B cell (primary cell): ENCODE data around the gene FADS6. TPM values are rescaled to one million over a fixed set of nuclear protein-coding genes. Genes with fewer than 3 reads are reported as not detected.

ENCODE experiments used
- ATAC-seq: fragments of 200-7000 bp; cut with Tn5 transposase; one replicate; pipeline ENCODE4 v1.10.0; 2021; ENCODE audit warnings: low read depth, mild to moderate bottlenecking, moderate number of reproducible peaks, moderate library complexity
- CTCF ChIA-PET: fragments of 350-600 bp; sonication (Branson Sonifier 250); formaldehyde crosslinking; loops from one replicate; lab custom pipeline; 2021; ENCODE audit warnings: antibody characterized with exemption, inconsistent platforms; lab: Charles Lee
- POLR2A ChIA-PET: fragments of 350-600 bp; sonication (Branson Sonifier 250); formaldehyde crosslinking; loops from one replicate; lab custom pipeline; 2021; ENCODE audit warnings: antibody characterized with exemption; lab: Charles Lee
- DNase-seq: peaks from one replicate; pipeline ENCODE4 v3.0.0; 2013
- H2AFZ ChIP-seq: 2 replicates; pipeline ENCODE4 v1.6.1; 2012; ENCODE audit warnings: mild to moderate bottlenecking, low read depth, low read length; ENCODE audit not compliant: insufficient read depth, poor library complexity, severe bottlenecking
- H3K27ac ChIP-seq, 2 donors: 1 replicate in 1 of 2; 2 replicates in 1 of 2; pipeline ENCODE4 v1.5.1; 2012 to 2013; ENCODE audit warnings: low read length in 2 of 2, mild to moderate bottlenecking in 2 of 2, moderate library complexity in 1 of 2
- H3K27me3 ChIP-seq, 4 experiments: fragments of 200-600 bp in 1 of 4; sonication (generic) in 1 of 4; replicated peaks in 1 of 4; 1 replicate in 2 of 4; 2 replicates in 2 of 4; pipeline versions ENCODE4 v1.6.1 to v1.7.0; 2013 to 2016; ENCODE audit warnings: low read length in 3 of 4, mild to moderate bottlenecking in 2 of 4, mixed read lengths in 1 of 4, moderate library complexity in 1 of 4; ENCODE audit not compliant: insufficient read depth in 4 of 4, control insufficient read depth in 3 of 4; ENCODE audit errors: control extremely low read depth in 1 of 4
- H3K36me3 ChIP-seq, 2 experiments: replicated peaks in 1 of 2; 1 replicate in 1 of 2; 2 replicates in 1 of 2; pipeline versions ENCODE4 v1.6.1 to v1.7.1; 2013; ENCODE audit warnings: low read length in 1 of 2; ENCODE audit not compliant: insufficient read depth in 2 of 2, control insufficient read depth in 1 of 2; ENCODE audit errors: control extremely low read depth in 1 of 2, extremely low read depth in 1 of 2
- H3K4me1 ChIP-seq, 2 donors: fragments of 200-600 bp in 1 of 2; sonication (generic) in 1 of 2; 1 replicate in 1 of 2; 2 replicates in 1 of 2; pipeline versions ENCODE4 v1.5.1 to v1.6.1; 2013 to 2017; ENCODE audit warnings: low read length in 2 of 2; ENCODE audit not compliant: control insufficient read depth in 2 of 2, insufficient read depth in 2 of 2
- H3K4me2 ChIP-seq: replicated peaks from 2 replicates; pipeline ENCODE3; 2012; ENCODE audit warnings: mild to moderate bottlenecking, low read depth, low read length; ENCODE audit not compliant: poor library complexity, severe bottlenecking
- H3K4me3 ChIP-seq, 5 experiments: fragments of 200-600 bp in 1 of 5; sonication (generic) in 1 of 5; 1 replicate in 3 of 5; 2 replicates in 2 of 5; pipeline versions ENCODE4 v1.5.1 to v1.7.0; 2011 to 2016; ENCODE audit warnings: low read length in 4 of 5, mild to moderate bottlenecking in 4 of 5, low read depth in 2 of 5, control low read depth in 1 of 5, moderate library complexity in 1 of 5; ENCODE audit not compliant: insufficient read depth in 1 of 5; ENCODE audit errors: control extremely low read depth in 1 of 5, extremely low read depth in 1 of 5
- H3K79me2 ChIP-seq: fragments of 200-600 bp; sonication (generic); one replicate; pipeline ENCODE4 v1.6.0; 2016; ENCODE audit warnings: low read length; ENCODE audit not compliant: control insufficient read depth, insufficient read depth
- H3K9ac ChIP-seq: fragments of 200-600 bp; sonication (generic); 2 replicates; pipeline ENCODE4 v1.6.1; 2017; ENCODE audit warnings: mild to moderate bottlenecking, low read length, moderate library complexity
- H3K9me3 ChIP-seq, 3 donors: one replicate each; pipeline versions ENCODE4 v1.6.1 to v1.7.1; 2013; ENCODE audit warnings: low read length in 2 of 3; ENCODE audit not compliant: control insufficient read depth in 2 of 3, insufficient read depth in 1 of 3; ENCODE audit errors: control extremely low read depth in 1 of 3
- H4K20me1 ChIP-seq: 2 replicates; pipeline ENCODE4 v1.6.0; 2012; ENCODE audit warnings: mild to moderate bottlenecking, low read length; ENCODE audit not compliant: insufficient read depth, control insufficient read depth, poor library complexity, severe bottlenecking
- H3K27ac Mint-ChIP-seq: one replicate; pipeline ENCODE4 v1.8.0; 2021; ENCODE audit warnings: mixed read lengths
- H3K27me3 Mint-ChIP-seq: one replicate; pipeline ENCODE4 v1.8.0; 2021; ENCODE audit warnings: mixed read lengths
- H3K4me1 Mint-ChIP-seq: one replicate; pipeline ENCODE4 v1.8.0; 2021; ENCODE audit warnings: mixed read lengths
- H3K4me3 Mint-ChIP-seq: one replicate; pipeline ENCODE4 v1.8.0; 2021; ENCODE audit warnings: mixed read lengths
- H3K9me3 Mint-ChIP-seq: one replicate; pipeline ENCODE4 v1.8.0; 2022; ENCODE audit warnings: mixed read lengths; ENCODE audit not compliant: insufficient read depth
- EZH2 ChIP-seq: IDR thresholded peaks from 2 replicates; pipeline ENCODE4 v1.6.1; 2012; ENCODE audit warnings: borderline replicate concordance, low read depth, mild to moderate bottlenecking, moderate library complexity, low read length; ENCODE audit not compliant: insufficient read depth, poor library complexity, severe bottlenecking
- WGBS: methylation state at CpG from one replicate; pipeline ENCODE4 v1.1.5; 2013; ENCODE audit warnings: missing lambda C conversion rate; ENCODE audit not compliant: insufficient coverage; 5-methylcytosine and 5-hydroxymethylcytosine counted together
- intact Hi-C: fragments of 100-400 bp; cut with micrococcal nuclease; formaldehyde crosslinking; loops from one replicate; pipeline ENCODE4 v1.10.0; 2022
- polyA minus RNA-seq: library from RNA; depleted of rRNA, polyadenylated mRNA; stranded (reverse); fragments of >200 nt; gene quantifications from 2 replicates; pipeline ENCODE4 v1.2.3, GENCODE V29; 2012
- polyA plus RNA-seq: library from polyadenylated mRNA; depleted of rRNA; stranded (reverse); fragments of >200 nt; gene quantifications from 2 replicates; pipeline ENCODE4 v1.2.3, GENCODE V29; 2012
- total RNA-seq, 2 donors: library from RNA; stranded (reverse); fragments of 120-200 nt in 1 of 2; gene quantifications; 1 replicate in 1 of 2; 2 replicates in 1 of 2; pipeline versions ENCODE4 v1.2.3 to v1.2.4, GENCODE V29; 2013 to 2022
- TF ChIP-seq, protein P1 (sequence below): fragments of 200-600 bp; IDR thresholded peaks from one replicate; pipeline ENCODE4 v1.8.0; 2022; ENCODE audit warnings: antibody characterized with exemption, mild to moderate bottlenecking

FADS6 gene, protein sequence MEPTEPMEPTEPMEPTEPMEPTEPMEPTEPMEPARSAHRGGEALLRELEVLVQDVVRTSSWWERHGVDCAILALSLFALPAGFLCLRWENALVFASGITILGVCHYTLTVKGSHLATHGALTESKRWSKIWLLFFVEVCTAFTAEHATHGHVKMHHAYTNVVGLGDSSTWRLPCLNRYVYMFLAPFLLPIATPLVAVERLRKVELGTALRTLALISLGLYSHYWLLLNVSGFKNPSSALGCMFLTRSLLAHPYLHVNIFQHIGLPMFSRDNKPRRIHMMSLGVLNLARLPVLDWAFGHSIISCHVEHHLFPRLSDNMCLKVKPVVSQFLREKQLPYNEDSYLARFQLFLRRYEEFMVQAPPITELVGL
- total RNA-seq (not detected in 2 replicates), polyA plus RNA-seq (not detected in 2 replicates), polyA minus RNA-seq (not detected in 2 replicates)
- total RNA-seq (2013): not detected

DNA sequence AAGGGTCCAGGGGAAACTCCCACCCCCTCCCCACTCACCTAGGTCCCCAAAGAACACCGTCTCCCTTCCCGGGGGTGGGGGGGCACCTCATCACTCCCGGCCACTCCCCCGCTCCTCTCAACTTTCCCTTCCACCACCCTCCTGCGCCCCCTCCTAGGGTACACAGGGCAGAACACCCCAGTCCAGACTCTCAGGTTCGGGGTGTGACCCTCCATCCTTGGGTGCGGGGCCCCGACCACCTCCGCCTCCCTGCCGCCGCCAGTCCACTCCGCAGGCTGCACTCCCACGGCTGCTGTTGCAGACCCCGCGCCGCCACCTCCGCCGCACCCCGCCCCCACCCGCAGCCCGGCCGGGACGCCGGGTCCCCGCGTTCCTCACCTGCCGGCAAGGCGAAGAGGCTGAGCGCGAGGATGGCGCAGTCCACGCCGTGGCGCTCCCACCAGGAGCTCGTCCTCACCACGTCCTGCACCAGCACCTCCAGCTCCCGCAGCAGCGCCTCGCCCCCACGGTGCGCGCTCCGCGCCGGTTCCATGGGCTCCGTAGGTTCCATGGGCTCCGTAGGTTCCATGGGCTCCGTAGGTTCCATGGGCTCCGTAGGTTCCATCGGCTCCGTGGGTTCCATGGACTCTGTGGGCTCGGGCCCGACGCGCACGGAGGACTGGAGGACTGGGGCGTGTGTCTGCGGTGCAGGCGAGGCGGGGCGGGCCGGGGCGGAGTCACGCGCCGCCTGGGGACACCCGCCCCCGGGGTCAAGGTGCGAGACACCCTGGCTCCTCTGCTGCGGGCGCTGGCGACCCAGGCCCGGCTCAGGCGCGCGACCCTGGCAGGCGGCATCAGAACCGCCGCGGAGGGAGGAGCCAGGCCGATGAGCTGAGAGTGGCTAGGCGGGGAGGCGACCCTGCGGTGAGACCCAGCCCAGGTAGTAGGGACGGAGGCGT lies at the start of gene FADS6:
FADS6 (minus strand) TSS at position 660 of the 938 bp plus-strand sequence; CDS start at position 622, 38 bp downstream.
- 9% methylated on average over 83 of the region's 86 CpGs for WGBS
- H4K20me1 ChIP-seq: no peaks in the 10 kb centered on the region
- no peak for TF ChIP-seq EZH2
- TF ChIP-seq, protein P1, sequence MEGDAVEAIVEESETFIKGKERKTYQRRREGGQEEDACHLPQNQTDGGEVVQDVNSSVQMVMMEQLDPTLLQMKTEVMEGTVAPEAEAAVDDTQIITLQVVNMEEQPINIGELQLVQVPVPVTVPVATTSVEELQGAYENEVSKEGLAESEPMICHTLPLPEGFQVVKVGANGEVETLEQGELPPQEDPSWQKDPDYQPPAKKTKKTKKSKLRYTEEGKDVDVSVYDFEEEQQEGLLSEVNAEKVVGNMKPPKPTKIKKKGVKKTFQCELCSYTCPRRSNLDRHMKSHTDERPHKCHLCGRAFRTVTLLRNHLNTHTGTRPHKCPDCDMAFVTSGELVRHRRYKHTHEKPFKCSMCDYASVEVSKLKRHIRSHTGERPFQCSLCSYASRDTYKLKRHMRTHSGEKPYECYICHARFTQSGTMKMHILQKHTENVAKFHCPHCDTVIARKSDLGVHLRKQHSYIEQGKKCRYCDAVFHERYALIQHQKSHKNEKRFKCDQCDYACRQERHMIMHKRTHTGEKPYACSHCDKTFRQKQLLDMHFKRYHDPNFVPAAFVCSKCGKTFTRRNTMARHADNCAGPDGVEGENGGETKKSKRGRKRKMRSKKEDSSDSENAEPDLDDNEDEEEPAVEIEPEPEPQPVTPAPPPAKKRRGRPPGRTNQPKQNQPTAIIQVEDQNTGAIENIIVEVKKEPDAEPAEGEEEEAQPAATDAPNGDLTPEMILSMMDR: no peak
- H3K4me2 ChIP-seq: peak within 1 kb of the TSS; percentile 68
- Mint-ChIP-seq H3K27me3 (peaks cover 45% of the 10 kb centered on the region), H3K9me3 (no peaks in the 10 kb centered on the region), H3K4me3 (peak within 1 kb of the TSS; percentile 71), H3K4me1 (peaks cover 2% of the 10 kb centered on the region), H3K27ac (peak within 1 kb of the TSS; percentile 34)
- peaks cover 0 to 6% (median 0%) of the 10 kb centered on the region in 3 donors for H3K9me3 ChIP-seq
- intact Hi-C loops: no loop called here
- peak within 1 kb of the TSS; percentile 38 for H2AFZ ChIP-seq
- H3K9ac ChIP-seq: no peak within 1 kb of the TSS
- no peak within 1 kb of the TSS for H3K27ac ChIP-seq
- CTCF ChIA-PET: no interaction called here
- peak within 1 kb of the TSS in 2 of 5 experiments; percentile 15 to 36 for H3K4me3 ChIP-seq
- peaks cover 0 to 44% (median 9%) of the 10 kb centered on the region in 4 experiments for H3K27me3 ChIP-seq
- ATAC-seq (peak; percentile 36), DNase-seq (no peak)
- no peaks in the 10 kb centered on the region for H3K36me3 ChIP-seq
- no peaks in the 10 kb centered on the region for H3K79me2 ChIP-seq
- H3K4me1 ChIP-seq: peaks cover 6 to 16% of the 10 kb centered on the region in 2 donors
- POLR2A ChIA-PET: no interaction called here
